Raji (cell line): ENCODE measurements around the gene PDE9A.

Experiments
- POLR2A ChIP-seq: IDR thresholded peaks from 2 replicates; pipeline ENCODE4 v1.6.1; 2011; ENCODE audit warnings: low read depth, low read length, control low read depth; ENCODE audit not compliant: insufficient read depth

PDE9A gene

GRCh38 chr21:42633858-42634257 lies 19.6 kb upstream of the PDE9A start:
- no peak for TF ChIP-seq POLR2A

GRCh38 chr21:42635848-42636519 lies 17.4 kb upstream of the PDE9A start:
- TF ChIP-seq POLR2A, result no peak

GRCh38 chr21:42636520-42637266 lies 16.7 kb upstream of the PDE9A start:
- no peak for TF ChIP-seq POLR2A

DNA sequence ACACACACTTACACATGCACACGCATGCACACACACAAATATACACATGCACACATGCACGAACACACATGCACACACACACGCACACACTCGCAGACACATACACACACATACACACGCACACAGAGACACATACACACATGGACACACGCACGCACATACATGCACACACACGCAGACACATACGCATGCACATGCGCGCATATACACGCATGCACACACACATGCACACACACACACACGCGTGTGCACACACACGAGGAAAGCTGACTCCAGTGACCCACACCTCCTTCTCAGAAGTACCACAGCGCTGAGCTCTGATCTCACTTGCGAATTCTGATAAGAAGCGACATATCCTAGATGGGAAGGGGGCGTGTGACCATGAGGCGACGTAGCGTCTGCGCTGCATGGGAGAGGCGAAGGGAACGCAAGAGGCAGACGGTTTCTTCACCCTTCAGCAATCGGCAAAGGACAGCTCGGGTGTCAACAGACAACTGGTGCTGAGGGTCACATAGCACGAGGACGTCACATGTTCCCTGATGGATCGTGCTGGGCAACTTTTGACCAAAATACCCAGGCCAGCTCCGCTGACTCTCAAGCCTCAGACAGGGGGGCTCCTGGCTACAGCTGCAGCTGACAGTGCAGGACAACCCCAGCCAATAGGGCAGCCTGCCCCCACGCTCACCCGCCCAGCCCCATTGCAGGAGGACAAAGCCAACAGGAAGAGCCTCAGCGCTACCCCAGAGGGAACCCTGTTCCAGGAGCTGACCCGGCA lies 16.0 kb upstream of the PDE9A start:
- TF ChIP-seq POLR2A, result no peak

- no peak for TF ChIP-seq POLR2A
Observed at GRCh38 chr21:42638266-42638863, 15.1 kb upstream of the PDE9A start.

DNA sequence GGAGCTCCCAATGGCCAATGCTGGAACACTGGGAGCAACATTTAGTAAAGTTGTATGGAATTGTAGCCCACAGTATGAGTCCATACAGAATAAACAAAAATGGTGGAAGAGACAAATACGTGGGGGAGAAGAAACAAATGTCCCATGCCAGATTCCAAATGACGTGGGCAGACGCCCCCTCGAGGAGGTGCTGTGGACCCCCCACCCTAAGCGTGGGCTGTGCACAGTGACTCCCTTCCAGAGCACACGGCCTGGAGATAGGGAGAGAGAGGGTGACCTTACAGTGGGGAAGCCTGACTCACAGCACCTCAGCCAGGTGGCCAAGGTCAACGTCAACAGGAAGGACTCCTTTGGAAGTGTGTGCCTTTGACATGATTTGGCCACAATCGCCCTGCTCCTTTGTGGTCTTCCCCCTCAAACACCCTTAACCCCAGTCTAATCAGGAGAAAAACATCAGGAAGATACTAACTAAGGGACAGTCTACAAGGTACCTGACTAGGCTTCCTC lies 13.7 kb upstream of the PDE9A start:
- no peak for TF ChIP-seq POLR2A

DNA sequence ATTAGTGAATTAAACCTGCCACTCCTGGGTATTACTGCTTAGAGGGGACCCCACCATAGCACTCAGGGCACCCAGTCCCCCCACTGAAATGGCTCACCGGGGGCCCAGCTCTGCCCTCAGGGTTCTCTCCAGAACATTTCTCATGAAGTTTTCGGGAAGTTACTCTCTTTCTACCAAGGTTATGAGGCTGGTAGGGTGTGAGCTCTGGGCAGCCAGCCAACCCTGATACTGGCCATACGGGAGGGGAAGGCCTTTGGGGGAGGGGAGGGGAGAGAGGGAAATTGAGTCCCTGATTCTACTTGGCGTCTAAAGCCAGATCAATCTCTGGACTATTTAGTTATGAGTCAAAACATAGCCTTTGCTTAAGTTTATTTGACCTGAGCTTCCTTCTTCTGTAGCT lies 12.9 kb upstream of the PDE9A start:
- no peak for TF ChIP-seq POLR2A

DNA sequence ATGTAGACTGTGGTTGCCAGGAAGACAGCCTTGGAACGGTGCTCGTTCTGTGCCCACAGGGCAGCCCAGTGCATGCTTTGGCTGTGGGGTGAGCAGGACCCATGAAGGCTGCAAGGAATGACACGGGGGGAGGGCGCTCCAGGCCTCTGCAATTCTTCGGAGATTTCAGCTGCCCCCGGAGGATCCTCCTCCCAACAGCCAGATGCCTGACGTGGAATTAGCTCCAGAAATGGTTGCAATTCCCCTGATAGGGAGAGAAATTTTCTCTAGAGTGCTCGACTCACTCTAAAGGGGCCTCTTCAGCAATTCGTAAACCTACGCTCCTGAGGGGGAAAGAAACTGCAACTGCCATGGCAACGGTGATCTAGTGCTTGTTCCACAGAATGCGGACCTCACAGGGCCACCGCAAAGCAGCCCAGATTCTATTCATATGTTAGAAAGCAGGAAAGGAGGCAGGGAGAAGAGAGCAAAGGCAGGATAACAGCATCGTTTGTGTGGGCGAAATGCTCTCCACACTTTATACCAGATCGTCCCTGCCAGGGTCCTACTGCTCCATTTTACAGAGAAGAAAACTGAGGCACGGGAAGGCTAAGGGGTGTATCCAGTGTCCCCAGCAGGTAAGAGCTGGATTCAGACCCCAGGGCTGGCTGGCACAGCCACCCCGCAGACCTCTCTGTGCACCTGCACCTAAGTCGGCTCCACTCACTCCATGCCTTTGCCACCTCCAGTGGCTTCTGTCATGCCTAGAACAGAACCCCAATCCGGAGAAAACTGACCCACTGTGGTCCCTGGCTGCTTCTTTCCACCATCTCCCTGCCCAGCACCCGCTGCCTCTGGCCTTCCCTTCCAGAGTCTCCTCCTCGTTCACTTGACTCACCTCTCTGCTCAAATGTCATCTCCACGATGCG lies 11.9 kb upstream of the PDE9A start:
- TF ChIP-seq POLR2A, result no peak

GRCh38 chr21:42642219-42642745 lies 11.1 kb upstream of the PDE9A start:
- no peak for TF ChIP-seq POLR2A

DNA sequence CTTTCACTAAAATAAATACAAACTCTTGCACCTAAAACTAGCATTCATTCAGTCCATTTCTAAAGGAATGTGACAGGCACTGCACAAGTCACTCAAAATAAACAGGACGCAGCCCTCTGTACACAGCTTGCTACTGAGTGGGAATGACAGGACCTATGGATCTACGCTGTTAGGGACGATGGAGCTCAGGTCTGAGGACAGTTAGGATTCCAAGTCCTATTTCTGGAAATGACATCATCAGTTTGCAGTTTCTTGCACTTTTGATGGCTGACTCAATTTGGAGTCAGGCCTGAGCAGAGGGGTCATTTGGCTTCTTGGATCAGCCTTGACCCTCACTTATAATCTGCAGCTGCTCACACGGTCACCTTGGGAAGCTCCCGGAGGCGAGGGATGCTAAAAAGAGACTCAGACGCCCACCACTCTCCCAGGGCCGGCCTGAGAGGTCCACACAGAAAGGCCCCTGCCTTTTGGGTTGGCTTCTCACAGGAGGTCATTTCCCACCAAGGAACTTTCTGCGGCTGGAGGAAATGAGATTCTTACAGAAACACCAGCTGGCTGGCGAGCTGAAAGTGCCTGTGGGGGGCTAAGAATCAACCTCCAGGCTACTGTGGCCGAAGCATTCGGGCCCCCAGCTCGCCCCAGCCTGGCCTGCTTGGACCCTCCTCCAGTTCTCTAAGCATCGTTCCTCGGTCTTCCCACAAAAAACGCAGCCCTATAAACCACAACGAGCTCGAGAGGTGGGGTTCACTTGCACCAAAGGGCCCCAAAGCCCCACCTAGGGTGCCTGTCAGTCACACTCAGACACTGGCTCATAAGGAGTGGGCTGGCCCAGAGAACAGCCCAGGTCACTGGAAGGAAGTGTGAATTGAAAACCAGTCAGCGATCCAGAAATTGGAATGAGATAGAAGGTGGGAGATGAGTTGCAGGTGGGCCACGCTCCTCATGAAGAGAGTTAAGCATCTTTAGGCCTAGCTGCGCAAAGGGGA lies 8.9 kb upstream of the PDE9A start:
- TF ChIP-seq POLR2A, result no peak

- TF ChIP-seq POLR2A, result no peak
Observed at GRCh38 chr21:42645211-42646075, 8.0 kb upstream of the PDE9A start.
